Naive thymus-derived CD8-positive, alpha-beta T cell (primary cell): ENCODE data around the gene GRN. TPM values are rescaled to one million over a fixed set of nuclear protein-coding genes. Genes with fewer than 3 reads are reported as not detected.
A peak's percentile ranks its signal among the peaks of the same experiment; 100 is the strongest.
"Not testable (repeated sequence)": the region's sequence is repeated elsewhere in the genome, so short reads cannot be mapped to it uniquely, and the experiment has no call there.

Experiments
- ATAC-seq, 2 donors: fragments of 150-1000 bp; cut with Tn5 transposase in 1 of 2; sonication (Bioruptor Pico), chemical (Tn5 transposase) in 1 of 2; 1 replicate in 1 of 2; 2 replicates in 1 of 2; pipeline ENCODE4 v1.10.0; 2021; ENCODE audit warnings: mild to moderate bottlenecking in 2 of 2, moderate library complexity in 2 of 2
- POLR2A ChIA-PET: fragments of 350-600 bp; sonication (Branson Sonifier 250); formaldehyde crosslinking; loops from one replicate; lab custom pipeline; 2021; ENCODE audit warnings: antibody characterized with exemption; lab: Charles Lee
- DNase-seq, 10 donors: peaks; one replicate each; pipeline versions ENCODE4 v3.0.0 to v3.0.0-alpha.2; 2020 to 2022
- H3K27ac Mint-ChIP-seq, 10 donors: one replicate each; pipeline ENCODE4 v1.8.0; 2020 to 2022; ENCODE audit warnings: mild to moderate bottlenecking in 10 of 10, mixed read lengths in 10 of 10, moderate library complexity in 4 of 10, inconsistent platforms in 1 of 10
- H3K27me3 Mint-ChIP-seq, 5 donors: one replicate each; pipeline ENCODE4 v1.8.0; 2021 to 2022; ENCODE audit warnings: mixed read lengths in 5 of 5
- H3K36me3 Mint-ChIP-seq, 3 donors: one replicate each; pipeline ENCODE4 v1.8.0; 2020 to 2022; ENCODE audit warnings: mixed read lengths in 3 of 3, mild to moderate bottlenecking in 2 of 3, inconsistent platforms in 1 of 3
- H3K4me1 Mint-ChIP-seq, 4 donors: one replicate each; pipeline ENCODE4 v1.8.0; 2021 to 2022; ENCODE audit warnings: mixed read lengths in 4 of 4
- H3K4me3 Mint-ChIP-seq, 10 donors: one replicate each; pipeline ENCODE4 v1.8.0; 2020 to 2022; ENCODE audit warnings: mild to moderate bottlenecking in 10 of 10, mixed read lengths in 10 of 10, moderate library complexity in 6 of 10, inconsistent platforms in 1 of 10
- H3K9me3 Mint-ChIP-seq, 9 donors: one replicate each; pipeline ENCODE4 v1.8.0; 2020 to 2022; ENCODE audit warnings: mixed read lengths in 9 of 9, mild to moderate bottlenecking in 3 of 9, inconsistent platforms in 1 of 9, moderate library complexity in 1 of 9
- polyA plus RNA-seq, 3 donors: library from polyadenylated mRNA; unstranded; fragments of 300-500 nt; fragmentation: Illumina TruSeq; gene quantifications; one replicate each; pipeline ENCODE4 v1.2.3, GENCODE V29; 2021
- total RNA-seq, 8 experiments: library from RNA in 2 of 8; stranded (reverse) in 2 of 8; gene quantifications; one replicate each; pipeline ENCODE4 v1.2.3 and lab custom pipeline; 2021 to 2026

The GRN gene
- total and polyA plus RNA-seq, 5 experiments from 2014 or later = 24.8 to 43.7 (median 33.5) TPM

DNA sequence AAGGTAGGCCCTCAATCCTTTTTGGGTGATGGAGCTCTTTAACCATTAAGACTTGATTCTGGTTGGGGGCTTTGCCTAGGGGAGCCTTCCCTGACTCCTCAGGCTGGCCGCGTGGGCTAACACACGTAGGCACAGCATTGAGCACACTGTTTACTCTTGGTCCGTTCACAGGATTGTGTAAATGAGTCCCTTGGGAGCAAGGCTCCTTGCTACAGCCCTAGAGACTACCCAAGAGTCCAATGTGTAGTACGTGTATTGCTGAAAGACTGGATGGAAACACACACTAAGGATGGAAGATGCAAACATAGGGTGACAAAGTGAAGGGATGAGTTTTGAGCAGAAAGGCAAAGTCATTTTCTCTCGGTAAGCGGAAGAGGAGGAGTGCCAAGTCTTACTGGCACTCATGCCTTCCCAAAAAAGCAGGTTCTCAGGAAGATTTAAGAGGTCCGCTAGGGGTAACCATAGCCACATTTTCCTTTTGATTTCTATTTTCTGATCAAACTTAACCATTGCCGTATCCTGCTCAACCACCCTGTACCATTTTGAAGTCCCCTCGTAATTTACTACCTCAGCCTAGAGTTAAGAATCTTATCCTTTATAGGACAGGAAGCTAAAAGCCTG lies 45.3 kb downstream of the GRN start:
- POLR2A ChIA-PET = no interaction called here
- no peak overlapping the region for H3K4me3 Mint-ChIP-seq
- peaks cover 8 to 18% (median 10%) of the 10 kb centered on the region in 5 donors for H3K27me3 Mint-ChIP-seq
- no peaks in the 10 kb centered on the region for H3K9me3 Mint-ChIP-seq
- DNase-seq (no peak), ATAC-seq (no peak)
- peaks cover 9 to 18% (median 15%) of the 10 kb centered on the region in 4 donors for H3K4me1 Mint-ChIP-seq
- H3K27ac Mint-ChIP-seq = no peak overlapping the region
- no peaks in the 10 kb centered on the region for H3K36me3 Mint-ChIP-seq

DNA sequence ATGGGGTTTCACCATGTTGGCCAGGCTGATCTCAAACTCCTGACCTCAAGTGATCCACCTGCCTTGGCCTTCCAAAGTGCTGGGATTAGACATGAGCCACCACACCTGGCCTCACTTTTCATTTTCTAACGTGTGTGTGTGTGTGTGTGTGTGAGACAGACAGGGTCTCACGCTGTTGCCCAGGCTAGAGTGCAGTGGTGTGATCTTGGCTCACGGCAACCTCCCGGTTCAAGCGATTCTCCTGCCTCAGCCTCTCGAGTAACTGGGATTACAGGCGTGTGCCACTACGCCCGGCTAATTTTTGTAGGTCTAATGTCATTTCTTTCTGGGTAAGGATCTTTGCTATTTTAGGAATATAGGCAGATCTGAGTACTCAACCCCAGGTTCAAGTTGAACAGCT lies 49.0 kb downstream of the GRN start:
- H3K27me3 Mint-ChIP-seq, H3K4me3 Mint-ChIP-seq, H3K9me3 Mint-ChIP-seq, H3K27ac Mint-ChIP-seq, DNase-seq: not testable (repeated sequence)
- H3K4me1 Mint-ChIP-seq = peaks cover 7 to 11% (median 11%) of the 10 kb centered on the region in 4 donors
- POLR2A ChIA-PET = interaction anchor here (0.9 kb wide), 1 partner anchor 13 kb away, joined by 3 read pairs; no protein-coding TSS in a partner anchor
- peaks cover 0 to 25% (median 2%) of the 10 kb centered on the region in 3 donors for H3K36me3 Mint-ChIP-seq
- peak in 1 of 2 donors; percentile 8 for ATAC-seq

- H3K27ac Mint-ChIP-seq = peak overlapping the region in 1 of 10 donors; percentile 66
- no peaks in the 10 kb centered on the region for H3K9me3 Mint-ChIP-seq
- no peak overlapping the region for H3K4me3 Mint-ChIP-seq
- ATAC-seq = no peak
- peaks cover 2 to 6% (median 5%) of the 10 kb centered on the region in 4 donors for H3K4me1 Mint-ChIP-seq
- POLR2A ChIA-PET = interaction anchor here (0.9 kb wide), 1 partner anchor 12 kb away, joined by 3 read pairs; no protein-coding TSS in a partner anchor
- H3K27me3 Mint-ChIP-seq = peaks cover 0 to under 1% (median 0%) of the 10 kb centered on the region in 5 donors
- H3K36me3 Mint-ChIP-seq = peaks cover 2 to 32% (median 5%) of the 10 kb centered on the region in 3 donors
- no peak for DNase-seq
Observed at GRCh38 chr17:44394833-44395232, 49.7 kb downstream of the GRN start.

DNA sequence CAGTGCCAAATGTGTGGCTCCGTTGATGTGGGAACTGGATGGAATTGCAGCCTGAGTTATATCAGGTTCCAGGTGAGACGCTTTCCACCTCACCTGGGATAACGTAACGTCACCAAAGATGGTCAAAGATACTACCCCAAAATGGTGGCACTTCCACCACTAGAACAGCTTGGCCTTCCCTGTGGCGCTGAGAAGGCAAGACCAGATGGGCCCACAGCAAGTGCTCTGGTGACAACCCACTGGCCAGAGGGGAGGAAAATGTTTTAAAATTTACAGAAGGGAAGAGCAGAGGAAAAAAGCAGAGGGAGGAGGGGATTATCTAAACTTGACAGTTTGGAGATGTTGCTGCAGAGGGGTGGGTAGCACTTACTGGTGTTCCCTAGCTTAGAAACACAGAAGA lies 51.8 kb downstream of the GRN start:
- POLR2A ChIA-PET = no interaction called here
- no peak for DNase-seq
- no peak for ATAC-seq
- Mint-ChIP-seq H3K9me3 (no peaks in the 10 kb centered on the region), H3K36me3 (peaks cover 5 to 50% (median 17%) of the 10 kb centered on the region in 3 donors), H3K4me1 (peaks cover 0 to 4% (median 1%) of the 10 kb centered on the region in 4 donors), H3K27me3 (no peaks in the 10 kb centered on the region), H3K27ac (peak overlapping the region in 3 of 10 donors; percentile 9 to 88 (median 69)), H3K4me3 (no peak overlapping the region)

DNA sequence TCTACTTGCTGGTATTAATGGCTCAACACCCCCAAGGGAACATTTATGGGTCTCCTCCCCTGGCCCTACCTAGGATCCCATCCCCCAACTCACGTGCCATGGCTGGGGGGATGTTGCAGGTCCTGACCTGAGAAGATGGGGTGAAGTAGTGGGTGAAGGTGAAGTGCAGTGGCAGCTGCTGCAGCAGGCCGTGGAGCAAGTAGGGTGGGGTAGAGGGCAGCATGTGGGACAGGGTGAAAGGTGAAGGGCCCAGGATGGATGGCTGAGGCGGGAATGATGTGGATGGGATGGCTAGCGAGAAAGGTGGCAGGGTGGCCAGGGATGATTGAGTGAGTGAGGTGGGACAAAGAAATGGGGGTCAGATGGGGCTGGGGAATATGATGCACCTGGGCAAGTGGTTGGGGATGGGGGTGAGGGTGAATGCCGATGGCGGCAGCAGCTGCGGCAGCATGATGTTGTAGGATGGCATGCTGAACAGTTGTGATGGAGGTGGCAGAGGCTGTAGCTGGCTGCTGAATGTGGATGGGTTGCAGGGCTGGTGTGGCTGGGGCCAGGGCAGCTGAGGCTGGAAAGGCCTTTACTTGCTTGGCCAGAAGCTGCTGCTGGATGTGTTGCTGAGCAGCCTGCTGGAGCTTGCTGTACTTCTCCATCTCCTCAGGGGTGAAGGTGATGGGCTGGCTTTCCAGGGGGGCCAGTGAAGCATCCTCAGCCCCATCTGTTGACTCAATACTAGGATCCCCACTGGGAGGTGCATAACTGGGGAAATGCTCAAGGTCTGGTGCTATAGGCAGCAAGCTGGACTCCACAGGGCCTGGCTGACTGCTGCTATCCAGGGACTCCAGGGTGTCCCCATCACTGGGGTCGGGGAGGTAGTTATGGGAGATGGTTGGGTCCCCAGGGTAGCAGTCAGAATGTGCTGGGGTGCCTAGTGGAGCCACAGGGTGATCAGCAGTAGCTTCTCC lies 52.7 kb downstream of the GRN start:
- Mint-ChIP-seq H3K27me3 (no peaks in the 10 kb centered on the region), H3K27ac (peak overlapping the region in 2 of 10 donors; percentile 62 to 88), H3K36me3 (peaks cover 5 to 56% (median 17%) of the 10 kb centered on the region in 3 donors), H3K9me3 (no peaks in the 10 kb centered on the region), H3K4me1 (peaks cover 0 to 4% (median 1%) of the 10 kb centered on the region in 4 donors), H3K4me3 (peak overlapping the region in 1 of 10 donors; percentile 56)
- DNase-seq = no peak
- ATAC-seq = no peak
- POLR2A ChIA-PET = no interaction called here

GRCh38 chr17:44398692-44399691 lies 53.9 kb downstream of the GRN start:
- Mint-ChIP-seq H3K4me3 (no peak overlapping the region), H3K9me3 (no peaks in the 10 kb centered on the region), H3K27ac (peak overlapping the region in 1 of 10 donors; percentile 63), H3K27me3 (no peaks in the 10 kb centered on the region), H3K4me1 (peaks cover 0 to 4% (median 1%) of the 10 kb centered on the region in 4 donors), H3K36me3 (peaks cover 5 to 67% (median 17%) of the 10 kb centered on the region in 3 donors)
- ATAC-seq (no peak), DNase-seq (no peak)
- POLR2A ChIA-PET = no interaction called here

DNA sequence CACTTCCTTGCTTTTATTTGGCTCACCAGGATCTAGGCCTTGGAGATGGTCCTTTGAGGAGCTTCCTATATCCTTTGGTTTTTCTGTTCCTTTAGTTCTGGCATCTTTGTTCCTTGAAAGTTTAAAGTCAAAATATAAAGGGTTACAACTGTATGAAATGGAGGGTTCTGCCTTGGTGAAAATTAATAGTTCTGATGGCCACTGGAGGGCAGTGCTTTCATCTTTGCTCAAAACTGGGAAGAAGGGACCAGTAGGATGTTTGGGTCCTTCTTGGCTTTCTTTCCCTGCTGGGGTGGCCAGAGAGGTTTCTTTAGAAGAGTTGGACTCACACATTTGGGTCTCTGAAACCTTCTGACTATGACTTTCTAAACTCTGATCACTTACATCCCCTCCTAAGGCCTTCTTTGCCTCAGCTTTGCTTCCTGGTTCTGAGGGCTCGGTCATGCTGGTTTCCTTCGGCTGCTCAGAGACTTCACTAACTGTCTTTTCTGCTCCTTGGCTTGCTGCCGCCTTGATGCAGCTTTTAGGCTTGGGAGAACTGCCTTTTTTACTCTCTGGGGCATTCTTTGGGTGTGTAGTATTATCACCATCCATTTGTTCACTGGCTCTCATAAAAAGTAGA lies 55.2 kb downstream of the GRN start:
- POLR2A ChIA-PET = interaction anchor here (0.6 kb wide), 1 partner anchor 13 kb away, joined by 9 read pairs; no protein-coding TSS in a partner anchor
- DNase-seq (no peak), ATAC-seq (no peak)
- Mint-ChIP-seq H3K4me1 (peaks cover 0 to 4% (median 1%) of the 10 kb centered on the region in 4 donors), H3K9me3 (no peaks in the 10 kb centered on the region), H3K27ac (no peak overlapping the region), H3K27me3 (no peaks in the 10 kb centered on the region), H3K36me3 (peaks cover 5 to 81% (median 17%) of the 10 kb centered on the region in 3 donors), H3K4me3 (no peak overlapping the region)

Other genes starting within 250 kb of the GRN start
- gene HDAC5, start 221.7 kb upstream of the GRN start, total RNA-seq = 10 to 100 TPM; 71.1 to 73.8 TPM
- gene HDAC5, start 221.7 kb upstream of the GRN start, polyA plus RNA-seq = 10 to 100 TPM; 25.3 to 41.8 (median 27.2) TPM
- gene HROB, start 203.4 kb upstream of the GRN start, total RNA-seq = 1 to 10 TPM in 1 of 2 experiments, under 1 TPM in 1; 0.88 to 1.2 TPM
- gene HROB, start 203.4 kb upstream of the GRN start, polyA plus RNA-seq = under 1 TPM in 2 of 3 donors, not detected in 1; 0.08 to 0.24 TPM
- gene ASB16, start 174.6 kb upstream of the GRN start, total RNA-seq = not detected
- gene ASB16, start 174.6 kb upstream of the GRN start, polyA plus RNA-seq = under 1 TPM in 1 of 3 donors, not detected in 2; 0.09 TPM
- 10 to 100 TPM; 45.8 to 50.5 TPM for gene TMUB2, start 158.3 kb upstream of the GRN start, total RNA-seq
- 10 to 100 TPM; 22.1 to 30.2 (median 25.5) TPM for gene TMUB2, start 158.3 kb upstream of the GRN start, polyA plus RNA-seq
- gene ATXN7L3, start 145.4 kb upstream of the GRN start, total RNA-seq = 100 to 1,000 TPM; 125 TPM
- gene ATXN7L3, start 145.4 kb upstream of the GRN start, polyA plus RNA-seq = 10 to 100 TPM in 2 of 3 donors, 1 to 10 TPM in 1; 9.3 to 14.2 (median 10.6) TPM
- 100 to 1,000 TPM; 348 to 362 TPM for gene UBTF, start 125.6 kb upstream of the GRN start, total RNA-seq
- 10 to 100 TPM; 41.5 to 94.2 (median 73.3) TPM for gene UBTF, start 125.6 kb upstream of the GRN start, polyA plus RNA-seq
- not detected for gene SLC4A1, start 77.2 kb upstream of the GRN start, total RNA-seq
- gene SLC4A1, start 77.2 kb upstream of the GRN start, polyA plus RNA-seq = not detected
- not detected for gene RUNDC3A, start 36.7 kb upstream of the GRN start, total RNA-seq
- gene RUNDC3A, start 36.7 kb upstream of the GRN start, polyA plus RNA-seq = not detected
- gene SLC25A39, start 20.5 kb upstream of the GRN start, total RNA-seq = 10 to 100 TPM; 94.9 to 98.8 TPM
- 100 to 1,000 TPM; 133 to 176 (median 162) TPM for gene SLC25A39, start 20.5 kb upstream of the GRN start, polyA plus RNA-seq
- 1 to 10 TPM; 1.3 to 1.5 TPM for gene FAM171A2, start 18.6 kb downstream of the GRN start, total RNA-seq
- under 1 TPM; 0.08 to 0.33 (median 0.10) TPM for gene FAM171A2, start 18.6 kb downstream of the GRN start, polyA plus RNA-seq
- 1 to 10 TPM in 1 of 2 experiments, under 1 TPM in 1; 0.86 to 1.6 TPM for gene ITGA2B, start 44.3 kb downstream of the GRN start, total RNA-seq
- gene ITGA2B, start 44.3 kb downstream of the GRN start, polyA plus RNA-seq = not detected
- 10 to 100 TPM; 73.1 to 94.8 TPM for gene GPATCH8, start 158.1 kb downstream of the GRN start, total RNA-seq
- gene GPATCH8, start 158.1 kb downstream of the GRN start, polyA plus RNA-seq = 10 to 100 TPM; 32.9 to 61.4 (median 44.7) TPM
- under 1 TPM; 0.16 to 0.34 TPM for gene FZD2, start 212.2 kb downstream of the GRN start, total RNA-seq
- gene FZD2, start 212.2 kb downstream of the GRN start, polyA plus RNA-seq = under 1 TPM in 1 of 3 donors, not detected in 2; 0.24 TPM